Measurements from ENCODE around the gene ECM2.

The ECM2 gene

GRCh38 chr9:92527291-92527828 is 8.4 kb downstream of the ECM2 start:
- no peak for DNase-seq

GRCh38 chr9:92525306-92525705 is 10.5 kb downstream of the ECM2 start:
- no peak for DNase-seq

GRCh38 chr9:92524881-92525280 is 10.9 kb downstream of the ECM2 start:
- no peak for DNase-seq

- DNase-seq, result no peak
Measured at GRCh38 chr9:92522983-92523970, 12.5 kb downstream of the ECM2 start.

- DNase-seq, result no peak
Measured at GRCh38 chr9:92520837-92521236, 15.0 kb downstream of the ECM2 start.

GRCh38 chr9:92518199-92518598 is 17.6 kb downstream of the ECM2 start:
- DNase-seq, result no peak

GRCh38 chr9:92517046-92517445 is 18.7 kb downstream of the ECM2 start:
- DNase-seq, result no peak

GRCh38 chr9:92516521-92516920 is 19.3 kb downstream of the ECM2 start:
- DNase-seq, result no peak

GRCh38 chr9:92514635-92515034 is 21.2 kb downstream of the ECM2 start:
- no peak for DNase-seq

- no peak for DNase-seq
Measured at GRCh38 chr9:92513349-92513748, 22.4 kb downstream of the ECM2 start.

- DNase-seq, result no peak
Measured at GRCh38 chr9:92512622-92513021, 23.2 kb downstream of the ECM2 start.

GRCh38 chr9:92510747-92511146 is 25.0 kb downstream of the ECM2 start:
- DNase-seq, result no peak

- no peak for DNase-seq
Measured at GRCh38 chr9:92509050-92509449, 26.7 kb downstream of the ECM2 start.

- DNase-seq, result no peak
Measured at GRCh38 chr9:92508018-92508820, 27.6 kb downstream of the ECM2 start.

- DNase-seq, result no peak
Measured at GRCh38 chr9:92507496-92507895, 28.3 kb downstream of the ECM2 start.

- DNase-seq, result no peak
Measured at GRCh38 chr9:92507005-92507404, 28.8 kb downstream of the ECM2 start.

GRCh38 chr9:92506184-92506857 is 29.5 kb downstream of the ECM2 start:
- DNase-seq, result no peak

- no peak for DNase-seq
Measured at GRCh38 chr9:92504881-92505280, 30.9 kb downstream of the ECM2 start.

- DNase-seq, result no peak
Measured at GRCh38 chr9:92503156-92503555, 32.6 kb downstream of the ECM2 start.

GRCh38 chr9:92501671-92502393 is 34.0 kb downstream of the ECM2 start:
- no peak for DNase-seq

- DNase-seq, result no peak
Measured at GRCh38 chr9:92500725-92501124, 35.1 kb downstream of the ECM2 start.

GRCh38 chr9:92499701-92500100 is 36.1 kb downstream of the ECM2 start:
- no peak for DNase-seq
